GM23338 (cell line): Measurements from ENCODE around the gene RPS15. TPM values are rescaled to one million over a fixed set of nuclear protein-coding genes. Genes with fewer than 3 reads are reported as not detected.

ENCODE experiments used
- CREB1 ChIP-seq: fragments of 250-450 bp; sonication (Bioruptor Pico); IDR thresholded peaks from 2 replicates; pipeline ENCODE4 v1.5.0; 2020; ENCODE audit warnings: low read depth, mild to moderate bottlenecking, moderate library complexity
- EZH2phosphoT487 ChIP-seq: fragments of 200-600 bp; sonication (generic); IDR thresholded peaks from one replicate; pipeline ENCODE4 v1.8.1; 2018; ENCODE audit warnings: antibody characterized with exemption; ENCODE audit not compliant: unreplicated experiment
- JUNB ChIP-seq: IDR thresholded peaks from one replicate; pipeline ENCODE4 v1.6.1; 2016; ENCODE audit warnings: antibody characterized with exemption; ENCODE audit not compliant: unreplicated experiment
- NANOG ChIP-seq: IDR thresholded peaks from 2 replicates; pipeline ENCODE4 v1.6.1; 2016; ENCODE audit warnings: antibody characterized with exemption, borderline replicate concordance
- STAT1 ChIP-seq: IDR thresholded peaks from one replicate; pipeline ENCODE4 v1.6.1; 2016; ENCODE audit warnings: antibody characterized with exemption; ENCODE audit not compliant: unreplicated experiment
- ZNF114 ChIP-seq: fragments of 250-450 bp; sonication (Bioruptor Pico); IDR thresholded peaks from 2 replicates; pipeline ENCODE4 v1.5.0; 2020; ENCODE audit warnings: mild to moderate bottlenecking, moderate library complexity
- ZNF331 ChIP-seq: fragments of 250-450 bp; sonication (Bioruptor Pico); IDR thresholded peaks from 2 replicates; pipeline ENCODE4 v1.5.0; 2020; ENCODE audit warnings: low read depth, mild to moderate bottlenecking, moderate library complexity
- polyA plus RNA-seq: library from polyadenylated mRNA; unstranded; fragments of >200 nt; fragmentation: Nextera tagmentation; extraction: Ambion mirVana; gene quantifications from 2 replicates; pipeline ENCODE4 v1.2.1, GENCODE V29; 2016
- total RNA-seq: library from RNA; depleted of rRNA; stranded (reverse); fragments of >200 nt; shearing (Covaris generic); gene quantifications from 2 replicates; pipeline ENCODE4 v1.2.3, GENCODE V29; 2014; rRNA removed

The RPS15 gene
- total and polyA plus RNA-seq, 2 experiments from 2014 or later: 2,953 to 3,861 TPM

DNA sequence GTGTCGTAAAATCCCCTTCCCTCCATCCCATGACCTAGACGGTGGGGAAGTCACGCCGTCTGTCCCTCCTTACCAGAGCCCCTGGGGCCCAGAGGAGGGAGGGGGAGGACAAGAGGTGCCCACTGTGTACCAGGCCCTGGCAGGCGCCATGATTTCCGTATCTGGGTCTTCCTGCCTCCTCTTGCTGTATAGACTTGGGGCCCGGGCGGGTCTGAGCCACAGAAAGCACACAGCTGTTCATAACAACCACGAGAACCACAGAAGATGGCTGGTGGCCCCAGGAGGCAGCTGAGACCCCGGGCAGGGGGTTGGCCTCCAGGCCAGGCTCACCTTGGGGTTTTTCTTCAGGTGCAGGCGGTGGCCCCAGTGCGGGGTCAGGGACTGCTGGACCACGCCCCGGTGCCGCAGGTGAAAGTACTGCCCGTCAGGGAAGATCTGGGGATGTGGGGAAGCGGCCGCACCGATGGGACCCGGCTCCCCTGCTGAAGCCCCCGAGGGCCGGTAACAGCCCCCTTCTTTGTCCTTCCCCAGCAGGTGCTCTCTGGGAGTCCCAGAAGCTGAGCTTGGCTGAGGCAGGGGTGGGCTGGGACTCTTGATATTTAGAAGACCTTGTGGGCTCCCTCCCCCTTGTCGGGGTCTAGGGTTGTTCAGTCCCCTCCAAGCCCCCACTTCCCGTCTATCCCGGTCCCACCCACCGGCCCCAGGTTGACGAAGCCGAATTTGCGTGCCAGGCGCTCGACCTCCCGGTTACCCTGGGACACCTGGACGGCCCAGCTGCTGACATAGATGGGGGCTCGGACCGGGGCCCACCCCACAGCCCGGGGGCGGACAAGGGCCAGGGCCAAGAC is 51.5 kb downstream of the RPS15 start (continued):
- TF ChIP-seq JUNB (no peak), EZH2phosphoT487 (no peak), ZNF114 (CRISPR knock-in tag) (no peak), ZNF331 (CRISPR knock-in tag) (no peak), NANOG (no peak), CREB1 (CRISPR knock-in tag) (no peak), STAT1 (no peak)

Other genes starting within 250 kb of the RPS15 start
- 84.4 and 96.5 TPM in 2 replicates for gene STK11, start 232.6 kb upstream of the RPS15 start, total RNA-seq
- gene STK11, start 232.6 kb upstream of the RPS15 start, polyA plus RNA-seq: 19.4 and 23.7 TPM in 2 replicates
- gene CBARP, start 200.4 kb upstream of the RPS15 start, total RNA-seq: 10.8 and 14.1 TPM in 2 replicates
- gene CBARP, start 200.4 kb upstream of the RPS15 start, polyA plus RNA-seq: 2.0 TPM in 2 replicates
- gene ATP5F1D, start 196.6 kb upstream of the RPS15 start, total RNA-seq: 78.7 and 139 TPM in 2 replicates
- gene ATP5F1D, start 196.6 kb upstream of the RPS15 start, polyA plus RNA-seq: 396 and 420 TPM in 2 replicates
- gene MIDN, start 189.8 kb upstream of the RPS15 start, total RNA-seq: 84.5 and 113 TPM in 2 replicates
- 28.6 and 33.3 TPM in 2 replicates for gene MIDN, start 189.8 kb upstream of the RPS15 start, polyA plus RNA-seq
- 152 and 202 TPM in 2 replicates for gene CIRBP, start 169.1 kb upstream of the RPS15 start, total RNA-seq
- gene CIRBP, start 169.1 kb upstream of the RPS15 start, polyA plus RNA-seq: 153 and 160 TPM in 2 replicates
- 39.2 and 60.4 TPM in 2 replicates for gene FAM174C, start 162.9 kb upstream of the RPS15 start, total RNA-seq
- 62.3 and 68.0 TPM in 2 replicates for gene FAM174C, start 162.9 kb upstream of the RPS15 start, polyA plus RNA-seq
- gene EFNA2, start 152.5 kb upstream of the RPS15 start, total RNA-seq: 8.2 and 10.3 TPM in 2 replicates
- 2.7 and 4.8 TPM in 2 replicates for gene EFNA2, start 152.5 kb upstream of the RPS15 start, polyA plus RNA-seq
- gene NDUFS7, start 54.5 kb upstream of the RPS15 start, total RNA-seq: 128 and 132 TPM in 2 replicates
- gene NDUFS7, start 54.5 kb upstream of the RPS15 start, polyA plus RNA-seq: 201 and 203 TPM in 2 replicates
- 21.5 and 27.3 TPM in 2 replicates for gene GAMT, start 36.9 kb upstream of the RPS15 start, total RNA-seq
- 33.6 and 36.9 TPM in 2 replicates for gene GAMT, start 36.9 kb upstream of the RPS15 start, polyA plus RNA-seq
- gene DAZAP1, start 30.8 kb upstream of the RPS15 start, total RNA-seq: 180 and 194 TPM in 2 replicates
- 44.1 and 48.1 TPM in 2 replicates for gene DAZAP1, start 30.8 kb upstream of the RPS15 start, polyA plus RNA-seq
- 14.3 and 18.3 TPM in 2 replicates for gene APC2, start 11.7 kb downstream of the RPS15 start, total RNA-seq
- 1.4 TPM in 2 replicates for gene APC2, start 11.7 kb downstream of the RPS15 start, polyA plus RNA-seq
- 61.1 and 64.9 TPM in 2 replicates for gene C19orf25, start 40.8 kb downstream of the RPS15 start, total RNA-seq
- 43.5 and 50.1 TPM in 2 replicates for gene C19orf25, start 40.8 kb downstream of the RPS15 start, polyA plus RNA-seq
- 5.9 and 15.1 TPM in 2 replicates for gene PCSK4, start 52.0 kb downstream of the RPS15 start, total RNA-seq
- gene PCSK4, start 52.0 kb downstream of the RPS15 start, polyA plus RNA-seq: 3.8 and 5.6 TPM in 2 replicates
- 14.3 and 15.2 TPM in 2 replicates for gene REEP6, start 52.8 kb downstream of the RPS15 start, total RNA-seq
- gene REEP6, start 52.8 kb downstream of the RPS15 start, polyA plus RNA-seq: 20.0 and 23.4 TPM in 2 replicates
- 0.10 TPM in 1 of 2 replicates, not detected in the other for gene ADAMTSL5, start 74.6 kb downstream of the RPS15 start, total RNA-seq
- 0.70 and 0.97 TPM in 2 replicates for gene ADAMTSL5, start 74.6 kb downstream of the RPS15 start, polyA plus RNA-seq
- gene PLK5, start 85.7 kb downstream of the RPS15 start, total RNA-seq: 0.23 and 1.2 TPM in 2 replicates
- gene PLK5, start 85.7 kb downstream of the RPS15 start, polyA plus RNA-seq: 0.97 and 1.4 TPM in 2 replicates
- gene MEX3D, start 129.9 kb downstream of the RPS15 start, total RNA-seq: 78.1 and 94.9 TPM in 2 replicates
- 12.4 and 12.5 TPM in 2 replicates for gene MEX3D, start 129.9 kb downstream of the RPS15 start, polyA plus RNA-seq
- gene MBD3, start 154.5 kb downstream of the RPS15 start, total RNA-seq: 103 and 118 TPM in 2 replicates
- gene MBD3, start 154.5 kb downstream of the RPS15 start, polyA plus RNA-seq: 27.6 and 28.5 TPM in 2 replicates
- gene UQCR11, start 167.1 kb downstream of the RPS15 start, total RNA-seq: 35.3 and 46.4 TPM in 2 replicates
- gene UQCR11, start 167.1 kb downstream of the RPS15 start, polyA plus RNA-seq: 413 and 414 TPM in 2 replicates
- gene TCF3, start 214.2 kb downstream of the RPS15 start, total RNA-seq: 250 and 383 TPM in 2 replicates
- gene TCF3, start 214.2 kb downstream of the RPS15 start, polyA plus RNA-seq: 166 and 186 TPM in 2 replicates